Measurements from ENCODE around the gene SERPINA4.

- TF ChIP-seq, protein P1, sequence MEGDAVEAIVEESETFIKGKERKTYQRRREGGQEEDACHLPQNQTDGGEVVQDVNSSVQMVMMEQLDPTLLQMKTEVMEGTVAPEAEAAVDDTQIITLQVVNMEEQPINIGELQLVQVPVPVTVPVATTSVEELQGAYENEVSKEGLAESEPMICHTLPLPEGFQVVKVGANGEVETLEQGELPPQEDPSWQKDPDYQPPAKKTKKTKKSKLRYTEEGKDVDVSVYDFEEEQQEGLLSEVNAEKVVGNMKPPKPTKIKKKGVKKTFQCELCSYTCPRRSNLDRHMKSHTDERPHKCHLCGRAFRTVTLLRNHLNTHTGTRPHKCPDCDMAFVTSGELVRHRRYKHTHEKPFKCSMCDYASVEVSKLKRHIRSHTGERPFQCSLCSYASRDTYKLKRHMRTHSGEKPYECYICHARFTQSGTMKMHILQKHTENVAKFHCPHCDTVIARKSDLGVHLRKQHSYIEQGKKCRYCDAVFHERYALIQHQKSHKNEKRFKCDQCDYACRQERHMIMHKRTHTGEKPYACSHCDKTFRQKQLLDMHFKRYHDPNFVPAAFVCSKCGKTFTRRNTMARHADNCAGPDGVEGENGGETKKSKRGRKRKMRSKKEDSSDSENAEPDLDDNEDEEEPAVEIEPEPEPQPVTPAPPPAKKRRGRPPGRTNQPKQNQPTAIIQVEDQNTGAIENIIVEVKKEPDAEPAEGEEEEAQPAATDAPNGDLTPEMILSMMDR (conservative IDR thresholded peaks at IDR 0.05; ENCODE audit: low read length), result no peak
- no peak for TF ChIP-seq EZH2phosphoT487 (IDR thresholded peaks at IDR 0.05; ENCODE audit: borderline replicate concordance)
Measured at GRCh38 chr14:94569381-94570001, 8.2 kb downstream of the SERPINA4 start.

Data from Loucy (cell line).